B cell (primary cell): ENCODE data around the gene NOS3.

Experiments
- EZH2 ChIP-seq: IDR thresholded peaks from 2 replicates; pipeline ENCODE4 v1.6.1; 2012; ENCODE audit warnings: borderline replicate concordance, low read depth, mild to moderate bottlenecking, moderate library complexity, low read length; ENCODE audit not compliant: insufficient read depth, poor library complexity, severe bottlenecking
- TF ChIP-seq, protein P1 (sequence below): fragments of 200-600 bp; IDR thresholded peaks from one replicate; pipeline ENCODE4 v1.8.0; 2022; ENCODE audit warnings: antibody characterized with exemption, mild to moderate bottlenecking

DNA sequence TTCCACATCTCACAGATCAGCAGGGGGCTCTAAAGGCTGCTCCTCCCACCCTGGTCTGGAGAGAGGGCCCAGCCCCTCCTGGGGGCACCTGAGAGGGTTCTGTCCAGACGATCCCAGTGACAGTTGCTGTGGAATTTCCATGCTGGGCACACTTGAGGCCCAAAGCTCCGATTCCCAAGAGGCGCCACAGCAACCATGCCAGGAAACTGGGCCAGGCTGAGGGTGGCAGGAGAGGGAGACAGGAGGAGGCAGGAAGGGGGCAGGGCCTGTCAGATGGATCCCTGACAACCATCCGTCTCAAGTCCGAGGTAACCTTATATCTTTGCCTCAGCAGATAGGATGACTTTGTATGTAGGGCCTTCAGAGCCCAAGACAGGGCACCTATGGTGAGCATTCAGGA is 4.3 kb upstream of the NOS3 start:
- TF ChIP-seq, protein P1, sequence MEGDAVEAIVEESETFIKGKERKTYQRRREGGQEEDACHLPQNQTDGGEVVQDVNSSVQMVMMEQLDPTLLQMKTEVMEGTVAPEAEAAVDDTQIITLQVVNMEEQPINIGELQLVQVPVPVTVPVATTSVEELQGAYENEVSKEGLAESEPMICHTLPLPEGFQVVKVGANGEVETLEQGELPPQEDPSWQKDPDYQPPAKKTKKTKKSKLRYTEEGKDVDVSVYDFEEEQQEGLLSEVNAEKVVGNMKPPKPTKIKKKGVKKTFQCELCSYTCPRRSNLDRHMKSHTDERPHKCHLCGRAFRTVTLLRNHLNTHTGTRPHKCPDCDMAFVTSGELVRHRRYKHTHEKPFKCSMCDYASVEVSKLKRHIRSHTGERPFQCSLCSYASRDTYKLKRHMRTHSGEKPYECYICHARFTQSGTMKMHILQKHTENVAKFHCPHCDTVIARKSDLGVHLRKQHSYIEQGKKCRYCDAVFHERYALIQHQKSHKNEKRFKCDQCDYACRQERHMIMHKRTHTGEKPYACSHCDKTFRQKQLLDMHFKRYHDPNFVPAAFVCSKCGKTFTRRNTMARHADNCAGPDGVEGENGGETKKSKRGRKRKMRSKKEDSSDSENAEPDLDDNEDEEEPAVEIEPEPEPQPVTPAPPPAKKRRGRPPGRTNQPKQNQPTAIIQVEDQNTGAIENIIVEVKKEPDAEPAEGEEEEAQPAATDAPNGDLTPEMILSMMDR, result no peak
- TF ChIP-seq EZH2, result no peak
